GM12864 (cell line): ENCODE measurements around the gene SHC3.

ENCODE experiments used
- DNase-seq: peaks from one replicate; pipeline ENCODE4 v3.0.0-alpha.2; 2011; ENCODE audit warnings: low read depth
- H3K4me3 ChIP-seq: 2 replicates; pipeline ENCODE4 v1.5.1; 2011; ENCODE audit warnings: mild to moderate bottlenecking, low read depth, low read length, control low read depth
- TF ChIP-seq, protein P1 (sequence below): IDR thresholded peaks from 2 replicates; pipeline ENCODE4 v1.5.1; 2011; ENCODE audit warnings: low read depth, mild to moderate bottlenecking, moderate library complexity, low read length, control low read depth, inconsistent platforms; ENCODE audit errors: missing control alignments

Gene SHC3

DNA sequence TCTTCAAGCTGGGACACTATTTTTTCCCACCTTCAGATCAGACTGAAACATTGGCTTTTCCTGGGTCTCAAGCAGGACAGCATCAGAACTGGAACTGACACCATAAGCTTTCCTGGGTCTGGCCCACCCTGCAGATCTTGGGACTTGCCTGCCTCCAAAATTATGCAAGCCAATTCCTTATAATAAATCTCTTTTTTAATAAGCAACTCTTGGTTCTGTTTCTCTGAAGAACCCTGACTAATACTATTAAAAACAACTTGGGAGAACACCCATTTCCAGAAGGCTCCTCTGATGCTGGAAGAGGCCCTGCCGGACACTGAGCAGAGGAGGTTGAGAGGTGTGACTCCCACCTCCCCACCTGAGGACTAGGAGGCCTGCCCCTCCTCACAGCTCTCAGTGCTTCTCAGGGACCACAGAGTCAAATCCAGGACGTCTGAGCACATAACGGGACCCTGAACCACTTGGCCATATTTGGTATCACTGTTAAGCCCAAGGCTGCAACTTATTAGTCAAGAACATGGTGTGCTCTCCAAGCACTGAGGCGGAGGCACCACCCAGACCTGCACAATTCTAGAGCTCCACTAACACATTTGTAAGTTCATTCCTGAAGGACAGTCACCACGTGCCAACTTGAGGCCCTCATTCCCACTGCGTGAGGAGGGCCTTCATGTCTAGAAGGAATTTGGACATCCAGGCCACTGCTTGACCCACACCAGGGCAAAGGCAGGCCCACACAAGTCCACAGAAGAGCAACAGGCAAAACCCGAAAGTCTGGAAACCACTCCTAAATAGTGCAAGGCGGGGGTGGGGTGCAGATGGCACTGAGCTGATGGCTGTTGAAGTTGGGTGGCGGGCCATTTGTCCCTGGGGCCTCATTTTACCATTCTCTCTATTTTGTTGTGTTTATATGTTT lies 9.5 kb downstream of the SHC3 start:
- TF ChIP-seq, protein P1, sequence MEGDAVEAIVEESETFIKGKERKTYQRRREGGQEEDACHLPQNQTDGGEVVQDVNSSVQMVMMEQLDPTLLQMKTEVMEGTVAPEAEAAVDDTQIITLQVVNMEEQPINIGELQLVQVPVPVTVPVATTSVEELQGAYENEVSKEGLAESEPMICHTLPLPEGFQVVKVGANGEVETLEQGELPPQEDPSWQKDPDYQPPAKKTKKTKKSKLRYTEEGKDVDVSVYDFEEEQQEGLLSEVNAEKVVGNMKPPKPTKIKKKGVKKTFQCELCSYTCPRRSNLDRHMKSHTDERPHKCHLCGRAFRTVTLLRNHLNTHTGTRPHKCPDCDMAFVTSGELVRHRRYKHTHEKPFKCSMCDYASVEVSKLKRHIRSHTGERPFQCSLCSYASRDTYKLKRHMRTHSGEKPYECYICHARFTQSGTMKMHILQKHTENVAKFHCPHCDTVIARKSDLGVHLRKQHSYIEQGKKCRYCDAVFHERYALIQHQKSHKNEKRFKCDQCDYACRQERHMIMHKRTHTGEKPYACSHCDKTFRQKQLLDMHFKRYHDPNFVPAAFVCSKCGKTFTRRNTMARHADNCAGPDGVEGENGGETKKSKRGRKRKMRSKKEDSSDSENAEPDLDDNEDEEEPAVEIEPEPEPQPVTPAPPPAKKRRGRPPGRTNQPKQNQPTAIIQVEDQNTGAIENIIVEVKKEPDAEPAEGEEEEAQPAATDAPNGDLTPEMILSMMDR, result no peak
- no peak overlapping the region for H3K4me3 ChIP-seq
- DNase-seq, result no peak

DNA sequence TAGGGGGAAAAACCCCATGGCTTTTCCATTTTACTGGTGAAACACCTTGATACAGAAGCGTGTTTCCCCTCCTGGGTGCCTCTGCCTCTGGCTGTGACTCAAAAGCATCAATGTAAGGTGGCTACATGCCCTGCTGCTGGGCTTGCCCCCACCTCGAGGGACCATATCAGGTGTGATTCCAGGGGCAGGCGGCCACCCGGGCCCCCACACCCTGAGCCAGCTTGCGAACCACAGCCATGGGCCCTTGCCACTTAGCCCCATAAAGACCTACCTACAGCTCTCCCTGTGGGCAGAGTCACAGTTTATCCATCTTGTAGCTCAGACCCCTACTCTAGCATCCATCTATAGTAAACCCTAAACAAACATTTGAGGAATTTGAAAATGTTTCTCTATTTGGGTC lies 10.8 kb downstream of the SHC3 start:
- DNase-seq, result no peak
- TF ChIP-seq, protein P1, result no peak
- no peak overlapping the region for H3K4me3 ChIP-seq

DNA sequence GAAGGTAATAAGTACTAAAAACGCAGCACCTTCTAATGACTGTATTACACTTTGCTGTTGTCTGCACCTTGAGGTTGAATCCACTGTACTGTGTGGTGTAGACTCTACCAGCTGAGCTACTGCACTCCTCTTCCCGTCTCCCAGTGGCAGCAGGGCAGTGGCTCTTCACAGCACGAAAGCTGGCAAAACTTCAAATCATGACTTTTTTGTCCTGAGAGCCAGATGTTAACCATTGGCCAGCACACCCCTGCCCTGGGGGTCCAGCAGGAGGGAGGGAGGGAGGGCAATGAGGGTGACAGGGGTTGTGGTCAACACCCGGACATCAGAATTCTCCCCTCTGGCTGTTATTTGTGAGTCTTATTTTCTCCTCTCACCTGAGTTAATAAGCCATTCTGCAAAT lies 11.8 kb downstream of the SHC3 start:
- no peak overlapping the region for H3K4me3 ChIP-seq
- TF ChIP-seq, protein P1, result no peak
- no peak for DNase-seq

DNA sequence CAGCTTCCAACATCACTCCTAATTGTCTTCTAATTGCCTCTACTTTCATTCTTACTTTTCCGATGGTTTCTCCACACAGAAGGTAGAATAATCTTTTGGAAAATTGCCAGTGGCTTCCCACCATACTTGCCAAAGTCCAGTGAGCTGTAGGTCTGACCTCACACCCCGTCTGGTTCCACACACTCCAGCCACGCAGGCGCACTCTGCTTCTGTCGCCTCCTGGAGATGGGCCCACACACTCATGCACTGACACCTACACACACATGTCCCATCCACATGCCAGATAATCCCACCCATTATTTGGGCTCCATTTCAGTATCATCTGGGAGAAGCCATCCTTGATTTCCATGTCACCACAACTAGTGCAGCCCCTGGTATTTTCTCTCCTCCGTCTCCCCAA lies 12.7 kb downstream of the SHC3 start:
- TF ChIP-seq, protein P1, result no peak
- DNase-seq, result no peak
- H3K4me3 ChIP-seq, result no peak overlapping the region

DNA sequence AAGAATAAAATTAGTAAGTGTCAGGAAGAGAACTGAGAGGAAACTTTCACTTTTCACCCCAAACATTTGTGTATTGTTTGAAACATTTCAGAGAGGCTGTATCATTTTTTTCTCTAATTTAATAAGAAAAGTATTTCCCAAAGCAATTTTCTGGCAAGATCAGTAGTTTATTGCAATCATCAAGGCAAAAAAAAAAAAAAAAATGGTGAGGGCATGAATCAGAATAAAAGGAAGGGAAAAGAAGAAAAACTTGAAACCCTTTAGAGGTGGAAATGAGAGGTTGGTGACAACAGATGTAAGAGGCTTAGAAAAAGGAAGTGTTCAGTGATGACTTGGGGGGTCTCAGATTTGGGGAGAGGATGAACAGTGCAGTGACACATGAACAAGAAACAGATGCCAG lies 13.3 kb downstream of the SHC3 start:
- no peak for DNase-seq
- TF ChIP-seq, protein P1, result no peak
- no peak overlapping the region for H3K4me3 ChIP-seq

DNA sequence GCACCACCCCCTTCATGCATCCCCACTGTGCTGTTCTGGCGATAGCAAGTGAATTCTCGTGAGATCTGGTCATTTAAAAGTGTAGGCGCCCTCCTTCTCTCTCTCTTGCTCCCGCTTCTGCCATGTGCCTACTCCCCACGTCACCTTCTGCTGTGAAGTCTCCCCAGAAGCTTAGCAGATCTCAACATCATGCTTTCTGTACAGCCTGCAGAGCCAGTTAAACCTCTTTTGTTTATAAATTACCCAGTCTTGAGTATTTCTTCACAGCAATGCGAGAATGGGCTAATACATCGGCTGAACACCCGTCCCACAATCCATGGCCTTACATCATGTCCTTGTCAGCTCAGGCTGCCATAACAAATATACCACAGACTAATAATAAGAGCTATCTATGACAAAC lies 17.4 kb downstream of the SHC3 start:
- DNase-seq, result no peak
- TF ChIP-seq, protein P1, result no peak
- H3K4me3 ChIP-seq, result no peak overlapping the region

DNA sequence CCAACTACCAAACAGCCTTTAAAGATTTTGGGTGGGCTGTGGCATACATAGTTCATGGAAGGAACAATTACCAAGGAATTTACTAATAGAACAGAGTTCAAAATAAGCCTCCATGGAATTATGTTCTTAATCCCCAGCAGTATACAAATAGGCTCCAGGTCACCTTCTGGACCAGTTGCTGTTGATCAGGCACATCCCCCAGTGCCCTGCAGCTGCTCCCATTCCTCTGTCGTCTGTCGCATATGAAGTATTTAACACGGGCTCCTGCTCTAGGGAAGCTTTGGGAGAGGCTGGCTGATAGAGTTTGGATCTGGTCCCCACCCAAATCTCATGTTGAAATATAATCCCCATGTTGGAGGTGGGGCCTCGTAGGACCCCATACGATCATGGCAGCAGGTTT lies 17.8 kb downstream of the SHC3 start:
- no peak for DNase-seq

More for the DNA sequence above, 17.8 kb downstream of the SHC3 start:
- H3K4me3 ChIP-seq, result no peak overlapping the region
- TF ChIP-seq, protein P1, result no peak
